ENCODE data around the gene HLA-DRA.

The HLA-DRA gene

DNA sequence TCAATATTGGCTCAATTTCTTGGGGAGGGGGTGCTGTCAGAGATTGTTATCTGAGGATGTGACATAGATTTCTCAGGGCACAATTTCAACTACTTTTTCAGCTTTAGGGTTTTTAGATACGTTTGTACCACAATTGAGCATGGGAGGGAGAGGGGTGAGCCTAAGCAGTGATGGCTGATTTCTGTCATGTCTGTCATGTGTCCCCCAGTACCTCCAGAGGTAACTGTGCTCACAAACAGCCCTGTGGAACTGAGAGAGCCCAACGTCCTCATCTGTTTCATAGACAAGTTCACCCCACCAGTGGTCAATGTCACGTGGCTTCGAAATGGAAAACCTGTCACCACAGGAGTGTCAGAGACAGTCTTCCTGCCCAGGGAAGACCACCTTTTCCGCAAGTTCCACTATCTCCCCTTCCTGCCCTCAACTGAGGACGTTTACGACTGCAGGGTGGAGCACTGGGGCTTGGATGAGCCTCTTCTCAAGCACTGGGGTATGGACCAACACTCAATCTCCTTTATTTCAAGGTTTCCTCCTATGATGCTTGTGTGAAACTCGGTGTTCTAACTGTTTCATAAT lies 3.4 kb downstream of the HLA-DRA start:
- no peaks in the 10 kb centered on the region for H3K4me1 ChIP-seq (ENCODE audit: insufficient read depth, insufficient read length)
- no peaks in the 10 kb centered on the region for H3K9me3 ChIP-seq (ENCODE audit: insufficient read depth, low read length)
- no peak overlapping the region for H3K9ac ChIP-seq (ENCODE audit: insufficient read length, low read depth)
- no peaks in the 10 kb centered on the region for H3K27me3 ChIP-seq (ENCODE audit: insufficient read depth, insufficient read length)
- no peaks in the 10 kb centered on the region for H3K36me3 ChIP-seq (ENCODE audit: insufficient read depth, insufficient read length, low read length)
- TF ChIP-seq SUZ12 (IDR thresholded peaks at IDR 0.05; ENCODE audit: extremely low read depth, insufficient read depth, insufficient read length), result no peak
- TF ChIP-seq ZNF274 (IDR thresholded peaks at IDR 0.05; ENCODE audit: low read depth, low read length), result no peak
- no peak for TF ChIP-seq YY1 (IDR thresholded peaks at IDR 0.05; ENCODE audit: insufficient read depth, insufficient read length)
- no peak overlapping the region for H3K4me3 ChIP-seq (ENCODE audit: insufficient read length, low read depth)
- DNase-seq (ENCODE audit: low read depth, low spot score), result no peak

DNA sequence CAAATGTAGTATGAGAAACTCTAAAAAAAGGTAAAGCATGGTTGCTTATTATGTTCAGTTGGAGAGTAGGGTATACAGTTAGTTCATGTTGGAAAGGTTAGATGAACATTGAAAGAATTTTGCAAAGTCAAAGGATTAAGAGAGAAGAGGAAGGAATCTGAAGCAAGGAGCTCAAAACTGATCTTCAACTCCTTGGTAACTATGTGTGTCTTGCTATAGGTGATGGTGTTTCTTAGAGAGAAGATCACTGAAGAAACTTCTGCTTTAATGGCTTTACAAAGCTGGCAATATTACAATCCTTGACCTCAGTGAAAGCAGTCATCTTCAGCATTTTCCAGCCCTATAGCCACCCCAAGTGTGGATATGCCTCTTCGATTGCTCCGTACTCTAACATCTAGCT lies 4.7 kb downstream of the HLA-DRA start:
- DNase-seq (ENCODE audit: low read depth, low spot score), result no peak
- Histone ChIP-seq H3K36me3 (ENCODE audit: insufficient read depth, insufficient read length, low read length) (no peaks in the 10 kb centered on the region), H3K4me1 (ENCODE audit: insufficient read depth, insufficient read length) (no peaks in the 10 kb centered on the region), H3K27me3 (ENCODE audit: insufficient read depth, insufficient read length) (no peaks in the 10 kb centered on the region), H3K9me3 (ENCODE audit: insufficient read depth, low read length) (no peaks in the 10 kb centered on the region), H3K4me3 (ENCODE audit: insufficient read length, low read depth) (no peak overlapping the region), H3K9ac (ENCODE audit: insufficient read length, low read depth) (no peak overlapping the region)
- TF ChIP-seq ZNF274 (IDR thresholded peaks at IDR 0.05; ENCODE audit: low read depth, low read length), result no peak
- TF ChIP-seq YY1 (IDR thresholded peaks at IDR 0.05; ENCODE audit: insufficient read depth, insufficient read length), result no peak
- TF ChIP-seq SUZ12 (IDR thresholded peaks at IDR 0.05; ENCODE audit: extremely low read depth, insufficient read depth, insufficient read length), result no peak

DNA sequence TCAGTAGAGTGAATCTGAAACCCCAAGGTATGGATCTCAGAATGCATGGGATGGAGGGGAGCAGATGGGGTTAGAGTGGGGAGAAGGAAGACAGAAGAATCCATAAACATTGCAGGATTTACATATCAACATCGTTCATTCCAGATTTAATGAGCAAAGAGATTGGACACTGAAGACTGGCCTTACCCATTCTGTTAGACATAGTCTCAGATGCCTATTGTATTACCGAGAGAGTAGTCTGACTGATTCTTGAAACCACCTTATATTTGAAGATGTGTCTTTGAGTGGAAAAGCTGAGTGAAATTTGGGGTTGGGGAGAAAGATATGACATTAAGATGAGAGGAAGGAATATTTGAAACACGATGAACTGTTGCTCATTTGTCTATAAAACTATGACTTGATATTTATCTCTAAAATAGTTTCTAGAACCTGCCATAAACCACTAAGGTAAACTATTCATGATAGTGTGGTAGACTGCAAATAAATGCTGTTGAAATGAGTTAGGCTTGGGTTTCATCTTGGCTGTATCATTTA lies 5.7 kb downstream of the HLA-DRA start:
- Histone ChIP-seq H3K9ac (ENCODE audit: insufficient read length, low read depth) (no peak overlapping the region), H3K4me1 (ENCODE audit: insufficient read depth, insufficient read length) (no peaks in the 10 kb centered on the region), H3K27me3 (ENCODE audit: insufficient read depth, insufficient read length) (no peaks in the 10 kb centered on the region), H3K36me3 (ENCODE audit: insufficient read depth, insufficient read length, low read length) (no peaks in the 10 kb centered on the region), H3K9me3 (ENCODE audit: insufficient read depth, low read length) (no peaks in the 10 kb centered on the region), H3K4me3 (ENCODE audit: insufficient read length, low read depth) (no peak overlapping the region)
- DNase-seq (ENCODE audit: low read depth, low spot score), result no peak
- TF ChIP-seq ZNF274 (IDR thresholded peaks at IDR 0.05; ENCODE audit: low read depth, low read length), result no peak
- TF ChIP-seq YY1 (IDR thresholded peaks at IDR 0.05; ENCODE audit: insufficient read depth, insufficient read length), result no peak
- TF ChIP-seq SUZ12 (IDR thresholded peaks at IDR 0.05; ENCODE audit: extremely low read depth, insufficient read depth, insufficient read length), result no peak

DNA sequence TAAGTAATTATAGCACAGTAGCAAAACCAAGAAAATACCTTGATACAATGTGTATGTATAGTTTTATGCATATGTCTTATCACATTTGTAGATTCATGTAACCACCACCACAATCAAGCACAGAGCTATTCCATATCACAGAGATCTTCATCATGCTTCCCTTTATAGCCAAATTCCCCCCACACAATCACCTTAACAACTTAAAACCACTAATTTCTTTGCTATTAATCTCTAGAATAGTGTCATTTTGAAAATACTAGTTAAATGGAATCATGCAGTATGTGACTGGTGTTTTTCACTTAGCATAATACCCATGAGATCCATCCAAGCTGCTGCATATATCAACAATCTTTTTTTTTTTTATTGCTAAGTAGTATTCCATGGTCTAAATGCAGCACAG lies 8.2 kb downstream of the HLA-DRA start:
- DNase-seq (ENCODE audit: low read depth, low spot score), result no peak
- Histone ChIP-seq H3K36me3 (ENCODE audit: insufficient read depth, insufficient read length, low read length) (no peaks in the 10 kb centered on the region), H3K27me3 (ENCODE audit: insufficient read depth, insufficient read length) (no peaks in the 10 kb centered on the region), H3K4me3 (ENCODE audit: insufficient read length, low read depth) (no peak overlapping the region), H3K9me3 (ENCODE audit: insufficient read depth, low read length) (no peaks in the 10 kb centered on the region), H3K9ac (ENCODE audit: insufficient read length, low read depth) (no peak overlapping the region), H3K4me1 (ENCODE audit: insufficient read depth, insufficient read length) (no peaks in the 10 kb centered on the region)
- TF ChIP-seq SUZ12 (IDR thresholded peaks at IDR 0.05; ENCODE audit: extremely low read depth, insufficient read depth, insufficient read length), result no peak
- TF ChIP-seq ZNF274 (IDR thresholded peaks at IDR 0.05; ENCODE audit: low read depth, low read length), result no peak
- TF ChIP-seq YY1 (IDR thresholded peaks at IDR 0.05; ENCODE audit: insufficient read depth, insufficient read length), result no peak

DNA sequence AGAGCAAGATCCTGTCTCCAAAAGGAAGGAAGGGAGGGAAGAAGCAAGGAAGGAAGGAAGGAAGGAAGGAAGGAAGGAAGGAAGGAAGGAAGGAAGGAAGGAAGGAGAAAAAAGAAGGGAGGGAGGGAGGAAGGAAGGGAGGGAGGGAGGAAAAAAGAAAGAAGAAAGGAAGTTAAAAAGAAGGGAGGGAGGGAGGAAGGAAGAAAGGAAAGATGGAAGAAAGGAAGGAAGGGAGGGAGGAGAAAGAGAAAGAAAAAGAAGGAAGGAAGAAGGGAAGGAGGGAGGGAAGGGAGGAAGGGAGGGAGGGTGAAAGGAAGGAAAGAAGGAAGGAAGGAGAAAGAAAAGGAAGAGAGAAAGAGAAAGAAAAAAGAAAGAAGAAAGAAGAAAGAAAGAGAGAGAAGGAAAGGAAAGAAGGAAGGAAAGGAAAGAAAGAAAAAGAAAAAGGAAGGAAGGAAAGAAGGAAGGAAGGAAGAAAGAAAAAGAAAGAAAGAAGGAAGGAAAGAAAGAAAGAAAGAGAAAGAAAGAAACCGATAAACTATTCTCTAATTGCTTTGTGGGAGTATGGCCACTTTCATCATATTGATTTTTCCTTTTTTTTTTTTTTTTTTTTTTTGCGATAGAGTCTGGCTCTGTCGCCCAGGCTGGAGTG lies 9.5 kb downstream of the HLA-DRA start:
- H3K4me1 ChIP-seq (ENCODE audit: insufficient read depth, insufficient read length), result no peaks in the 10 kb centered on the region
- no peaks in the 10 kb centered on the region; the same call in 1 of the 2 replicates for H3K9me3 ChIP-seq (ENCODE audit: insufficient read depth, low read length)

DNA sequence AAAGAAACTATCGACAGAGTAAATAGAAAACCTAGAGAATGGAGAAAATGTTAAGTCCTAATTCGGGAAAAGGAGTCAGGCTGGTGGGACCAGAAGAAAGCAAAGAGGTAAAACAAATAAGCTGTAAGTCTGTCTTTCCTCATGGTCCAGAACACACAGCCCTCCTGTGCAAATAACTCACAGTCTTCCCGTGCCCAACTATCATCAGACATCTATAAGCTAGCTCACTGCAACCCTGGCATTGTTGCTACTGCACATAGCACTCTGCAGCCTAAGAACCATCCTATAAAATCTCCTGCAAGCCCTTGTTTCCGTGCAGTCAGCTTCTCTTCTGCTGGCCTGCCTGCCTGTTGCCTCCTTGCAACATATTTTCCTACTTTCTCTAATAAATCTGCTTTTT lies 17.4 kb downstream of the HLA-DRA start:
- Histone ChIP-seq H3K36me3 (ENCODE audit: insufficient read depth, insufficient read length, low read length) (no peaks in the 10 kb centered on the region), H3K9ac (ENCODE audit: insufficient read length, low read depth) (no peak overlapping the region), H3K4me1 (ENCODE audit: insufficient read depth, insufficient read length) (no peaks in the 10 kb centered on the region), H3K4me3 (ENCODE audit: insufficient read length, low read depth) (no peak overlapping the region), H3K9me3 (ENCODE audit: insufficient read depth, low read length) (no peaks in the 10 kb centered on the region; the same call in 1 of the 2 replicates), H3K27me3 (ENCODE audit: insufficient read depth, insufficient read length) (no peaks in the 10 kb centered on the region)
- TF ChIP-seq SUZ12 (IDR thresholded peaks at IDR 0.05; ENCODE audit: extremely low read depth, insufficient read depth, insufficient read length) (no peak), ZNF274 (IDR thresholded peaks at IDR 0.05; ENCODE audit: low read depth, low read length) (no peak), YY1 (IDR thresholded peaks at IDR 0.05; ENCODE audit: insufficient read depth, insufficient read length) (no peak)
- no peak for DNase-seq (ENCODE audit: low read depth, low spot score)

More for the DNA sequence above, 9.5 kb downstream of the HLA-DRA start:
- H3K4me3 ChIP-seq (ENCODE audit: insufficient read length, low read depth), result no peak overlapping the region
- H3K36me3 ChIP-seq (ENCODE audit: insufficient read depth, insufficient read length, low read length), result no peaks in the 10 kb centered on the region
- no peak overlapping the region for H3K9ac ChIP-seq (ENCODE audit: insufficient read length, low read depth)
- no peaks in the 10 kb centered on the region for H3K27me3 ChIP-seq (ENCODE audit: insufficient read depth, insufficient read length)
- no peak for DNase-seq (ENCODE audit: low read depth, low spot score)
- TF ChIP-seq ZNF274 (IDR thresholded peaks at IDR 0.05; ENCODE audit: low read depth, low read length), result no peak
- TF ChIP-seq SUZ12 (IDR thresholded peaks at IDR 0.05; ENCODE audit: extremely low read depth, insufficient read depth, insufficient read length), result no peak
- no peak for TF ChIP-seq YY1 (IDR thresholded peaks at IDR 0.05; ENCODE audit: insufficient read depth, insufficient read length)

DNA sequence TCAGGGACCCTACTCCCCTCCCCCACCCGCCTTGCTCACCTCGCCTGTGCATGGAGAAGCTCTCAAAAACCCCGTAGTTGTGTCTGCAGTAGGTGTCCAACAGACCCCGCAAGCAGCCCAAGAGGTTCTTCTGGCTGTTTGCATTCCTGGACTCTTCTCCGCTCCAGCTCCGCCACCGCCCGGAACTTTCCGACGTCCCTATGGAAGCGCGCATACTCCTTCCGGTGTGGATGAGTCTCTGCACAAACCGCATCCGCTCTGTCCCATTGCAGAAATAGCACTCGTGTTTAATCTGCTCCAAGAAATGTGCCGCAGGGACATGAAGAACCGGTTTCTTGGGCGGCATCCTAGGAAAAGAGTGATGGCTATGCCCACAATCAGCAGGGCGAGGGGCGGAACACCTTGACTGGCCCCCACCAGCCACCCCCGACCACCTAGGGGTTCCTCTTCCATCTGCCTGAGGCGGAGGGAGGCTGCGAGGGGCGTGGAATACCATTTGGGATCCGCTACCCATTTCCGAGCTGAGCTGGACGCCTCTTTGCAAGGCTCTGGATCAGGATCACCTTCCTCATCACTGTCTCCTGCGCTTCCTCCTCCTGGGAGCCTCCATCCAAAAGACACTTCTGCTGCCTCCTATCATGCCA lies 20.2 kb downstream of the HLA-DRA start:
- Histone ChIP-seq H3K9me3 (ENCODE audit: insufficient read depth, low read length) (no peaks in the 10 kb centered on the region), H3K4me1 (ENCODE audit: insufficient read depth, insufficient read length) (no peaks in the 10 kb centered on the region), H3K27me3 (ENCODE audit: insufficient read depth, insufficient read length) (no peaks in the 10 kb centered on the region), H3K9ac (ENCODE audit: insufficient read length, low read depth) (no peak overlapping the region), H3K4me3 (ENCODE audit: insufficient read length, low read depth) (no peak overlapping the region), H3K36me3 (ENCODE audit: insufficient read depth, insufficient read length, low read length) (no peaks in the 10 kb centered on the region)
- DNase-seq (ENCODE audit: low read depth, low spot score), result no peak
- TF ChIP-seq SUZ12 (IDR thresholded peaks at IDR 0.05; ENCODE audit: extremely low read depth, insufficient read depth, insufficient read length), result no peak
- no peak for TF ChIP-seq YY1 (IDR thresholded peaks at IDR 0.05; ENCODE audit: insufficient read depth, insufficient read length)
- no peak for TF ChIP-seq ZNF274 (IDR thresholded peaks at IDR 0.05; ENCODE audit: low read depth, low read length)
